ENCODE results near the gene SLC25A23.
A peak's percentile ranks its signal among the peaks of the same experiment; 100 is the strongest.

Gene SLC25A23

DNA sequence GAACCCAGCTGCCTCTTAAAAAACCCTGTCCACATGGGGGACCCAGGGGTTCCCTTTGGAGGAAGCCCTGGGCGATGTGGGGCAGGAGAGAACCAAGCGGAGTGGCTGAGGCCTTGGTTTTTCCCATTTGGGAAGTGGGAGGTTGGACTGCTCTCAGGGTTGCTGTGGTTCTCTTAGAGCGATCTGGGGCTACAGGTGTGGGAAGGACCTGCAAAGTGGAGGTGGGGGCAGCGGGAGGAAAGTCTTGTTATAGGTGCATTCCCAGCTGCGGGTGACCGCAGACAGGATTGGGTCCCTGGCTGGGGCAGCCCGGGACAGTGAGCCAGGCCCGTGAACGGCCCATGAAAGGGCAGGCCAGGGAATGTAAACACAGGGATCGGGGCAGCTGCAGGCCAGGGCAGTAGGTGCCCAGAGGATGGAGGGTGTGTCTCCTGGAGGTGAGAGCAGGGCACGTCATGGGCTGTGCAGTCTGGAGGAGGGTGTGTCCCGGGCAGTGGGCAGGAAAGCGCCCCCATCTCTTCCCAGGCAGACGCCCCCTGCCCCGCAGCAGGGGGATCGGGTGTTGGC lies 814 bp downstream of the SLC25A23 start:
- peak overlapping the region; percentile 69; the same call in 1 of the 2 replicates for H3K27ac ChIP-seq
- TF ChIP-seq, protein P1, sequence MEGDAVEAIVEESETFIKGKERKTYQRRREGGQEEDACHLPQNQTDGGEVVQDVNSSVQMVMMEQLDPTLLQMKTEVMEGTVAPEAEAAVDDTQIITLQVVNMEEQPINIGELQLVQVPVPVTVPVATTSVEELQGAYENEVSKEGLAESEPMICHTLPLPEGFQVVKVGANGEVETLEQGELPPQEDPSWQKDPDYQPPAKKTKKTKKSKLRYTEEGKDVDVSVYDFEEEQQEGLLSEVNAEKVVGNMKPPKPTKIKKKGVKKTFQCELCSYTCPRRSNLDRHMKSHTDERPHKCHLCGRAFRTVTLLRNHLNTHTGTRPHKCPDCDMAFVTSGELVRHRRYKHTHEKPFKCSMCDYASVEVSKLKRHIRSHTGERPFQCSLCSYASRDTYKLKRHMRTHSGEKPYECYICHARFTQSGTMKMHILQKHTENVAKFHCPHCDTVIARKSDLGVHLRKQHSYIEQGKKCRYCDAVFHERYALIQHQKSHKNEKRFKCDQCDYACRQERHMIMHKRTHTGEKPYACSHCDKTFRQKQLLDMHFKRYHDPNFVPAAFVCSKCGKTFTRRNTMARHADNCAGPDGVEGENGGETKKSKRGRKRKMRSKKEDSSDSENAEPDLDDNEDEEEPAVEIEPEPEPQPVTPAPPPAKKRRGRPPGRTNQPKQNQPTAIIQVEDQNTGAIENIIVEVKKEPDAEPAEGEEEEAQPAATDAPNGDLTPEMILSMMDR (conservative IDR thresholded peaks at IDR 0.05), result no peak

DNA sequence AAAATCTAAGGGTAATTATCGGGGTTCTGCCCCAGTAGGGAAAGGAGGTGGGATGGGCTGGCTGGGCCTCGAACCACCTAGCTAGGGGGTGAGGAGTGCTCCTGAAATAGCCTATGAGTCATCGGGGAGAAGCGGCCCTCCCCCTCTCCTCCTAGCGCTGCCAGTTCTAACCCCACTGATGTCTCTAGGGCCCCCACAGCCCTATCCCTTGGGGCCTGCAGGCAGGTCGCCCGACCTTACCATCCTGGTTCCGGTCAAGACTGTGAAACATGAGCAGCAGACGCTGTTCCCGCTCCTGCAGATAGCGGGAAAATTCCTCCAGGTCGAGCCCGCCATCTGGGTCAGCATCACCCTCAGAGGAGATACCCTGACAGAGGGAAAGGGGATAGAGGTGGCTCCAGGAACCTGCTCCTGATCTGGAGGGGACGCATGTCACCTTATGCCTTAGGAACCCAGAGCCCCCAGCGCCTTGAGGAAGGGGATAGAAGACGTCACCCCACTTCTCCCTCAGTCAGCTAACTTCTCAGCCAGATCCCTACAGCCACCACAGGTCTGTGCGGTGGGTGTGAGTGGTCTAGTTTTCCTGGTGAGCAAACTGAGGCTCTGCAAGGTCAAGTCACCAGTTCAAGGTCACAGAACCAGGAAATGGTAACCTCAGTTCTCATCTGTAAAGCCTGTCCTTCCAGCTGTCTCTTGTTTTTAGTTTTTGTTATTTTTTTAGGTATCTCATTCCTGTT lies 1.5 kb downstream of the SLC25A23 start:
- TF ChIP-seq, protein P1 (conservative IDR thresholded peaks at IDR 0.05), result no peak

DNA sequence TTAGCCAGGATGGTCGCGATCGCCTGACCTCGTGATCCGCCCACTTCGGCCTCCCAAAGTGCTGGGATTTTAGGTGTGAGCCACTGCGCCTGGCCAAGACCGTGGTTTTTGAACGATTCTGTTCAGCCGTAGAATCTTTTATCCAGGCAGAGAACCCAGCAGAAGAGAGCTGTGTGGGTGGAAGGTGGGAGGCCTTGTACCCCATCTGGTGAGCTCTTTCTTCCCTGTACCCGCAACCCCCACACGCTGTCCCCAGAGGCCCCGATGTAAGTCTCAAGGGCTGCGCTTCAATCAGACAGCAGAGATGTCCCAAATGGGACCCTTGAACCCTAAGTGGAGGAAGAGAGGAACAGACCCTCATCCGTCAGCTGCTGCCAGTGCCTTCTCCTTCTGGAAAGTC lies 3.7 kb downstream of the SLC25A23 start:
- no peak overlapping the region for H3K27ac ChIP-seq
- TF ChIP-seq, protein P1 (conservative IDR thresholded peaks at IDR 0.05), result no peak

More for the DNA sequence above, 1.5 kb downstream of the SLC25A23 start:
- no peak overlapping the region for H3K27ac ChIP-seq

DNA sequence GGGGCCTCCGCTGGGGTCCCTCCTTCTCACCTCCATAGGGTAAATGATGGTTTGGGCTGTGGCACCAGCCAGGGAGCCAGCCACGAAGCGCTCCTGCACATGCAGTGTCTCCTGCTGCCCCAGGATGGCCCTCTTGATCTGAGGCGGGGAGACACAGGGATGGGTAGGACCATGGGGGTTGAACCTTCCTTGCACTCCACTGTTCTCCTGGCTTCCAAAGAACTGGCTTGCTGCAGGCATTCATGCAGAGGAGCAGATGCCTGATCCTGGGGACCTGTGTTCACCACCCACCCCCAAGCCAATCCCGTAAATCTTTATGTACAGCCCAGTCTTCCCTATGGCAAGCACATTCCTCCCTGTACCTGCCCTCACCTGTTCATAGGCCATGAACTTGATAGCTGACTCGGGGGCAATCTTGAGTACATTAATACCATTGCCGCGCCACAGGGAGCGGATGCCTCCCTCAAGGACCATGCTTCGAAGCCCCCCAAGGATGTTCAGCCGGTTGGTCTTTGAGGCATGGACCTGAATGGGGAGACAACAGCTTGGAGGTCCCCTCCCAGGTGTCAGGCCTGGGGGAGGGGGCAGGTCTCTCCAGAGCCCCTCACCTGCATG lies 5.5 kb downstream of the SLC25A23 start:
- TF ChIP-seq, protein P1 (conservative IDR thresholded peaks at IDR 0.05), result no peak
- no peak overlapping the region for H3K27ac ChIP-seq

DNA sequence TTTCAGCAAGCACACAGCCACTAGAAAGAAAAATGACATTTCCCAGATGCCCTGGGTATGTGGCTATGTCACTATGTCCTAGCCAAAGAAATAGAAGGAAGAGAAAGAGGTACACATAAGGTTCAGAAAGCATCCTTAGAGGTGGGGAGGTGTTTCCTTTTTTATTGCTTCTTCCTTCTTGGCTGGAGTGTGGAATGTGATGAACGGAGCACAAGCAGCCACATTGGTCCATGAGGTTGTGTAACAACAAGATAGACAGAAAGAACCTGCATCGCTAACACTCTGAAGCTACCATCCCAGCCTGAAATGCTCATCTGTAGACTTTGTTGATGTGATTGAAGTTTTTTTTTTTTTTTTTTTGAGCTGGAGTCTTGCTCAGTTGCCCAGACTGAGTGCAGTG lies 6.7 kb downstream of the SLC25A23 start:
- no peak overlapping the region for H3K27ac ChIP-seq
- TF ChIP-seq, protein P1 (conservative IDR thresholded peaks at IDR 0.05), result no peak

DNA sequence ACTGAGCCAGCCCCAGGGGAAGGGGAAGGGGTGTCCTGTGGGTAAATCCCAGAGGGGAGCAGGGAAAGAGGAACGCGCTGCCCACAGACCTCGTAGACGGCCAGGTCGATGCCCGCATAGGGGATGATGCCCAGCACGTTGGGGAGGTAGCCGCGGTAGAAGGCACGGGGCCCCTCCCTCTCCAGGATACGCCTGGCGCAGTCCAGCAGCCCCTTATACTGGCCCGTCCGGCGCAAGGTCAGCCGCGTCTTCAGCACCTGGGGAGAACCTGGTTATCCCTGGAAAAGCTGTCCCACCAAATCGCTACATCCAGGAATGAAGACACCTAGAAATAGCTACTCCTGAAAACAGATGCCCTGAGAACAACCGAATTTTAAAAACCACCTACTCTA lies 7.4 kb downstream of the SLC25A23 start:
- TF ChIP-seq, protein P1 (conservative IDR thresholded peaks at IDR 0.05), result no peak
- no peak overlapping the region for H3K27ac ChIP-seq

DNA sequence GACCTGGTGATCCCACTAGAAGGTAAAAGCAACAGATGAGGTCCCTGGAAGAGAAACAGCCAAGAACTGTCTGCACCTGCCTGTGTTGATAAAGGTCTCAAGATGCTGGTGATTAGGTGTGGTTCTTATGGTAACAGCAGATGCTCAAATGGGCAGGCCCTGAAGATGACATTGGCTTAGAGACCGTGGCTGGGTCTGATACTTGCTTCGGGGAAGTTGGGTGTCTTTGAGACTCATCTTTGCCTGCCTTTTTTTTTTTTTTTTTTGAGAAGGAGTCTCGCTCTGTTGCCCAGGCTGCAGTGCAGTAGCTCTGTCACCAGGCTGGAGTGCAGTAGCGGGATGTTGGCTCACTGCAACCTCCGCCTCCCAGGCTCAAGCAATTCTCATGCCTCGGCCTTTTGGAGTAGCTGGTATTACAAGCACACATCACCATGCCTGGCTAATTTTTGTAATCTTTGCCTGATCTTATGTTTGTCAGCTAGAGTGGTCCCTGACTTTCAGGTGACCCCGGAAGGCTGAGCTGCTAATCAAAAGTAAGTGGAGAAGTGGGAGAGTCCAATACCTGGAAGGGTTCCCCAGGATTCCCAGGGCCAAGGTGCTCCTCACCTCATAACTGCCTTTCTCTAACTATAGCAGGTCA lies 7.9 kb downstream of the SLC25A23 start:
- TF ChIP-seq, protein P1 (conservative IDR thresholded peaks at IDR 0.05), result no peak
- no peak overlapping the region for H3K27ac ChIP-seq
